Loucy (cell line): ENCODE results near the gene PLEKHA6.

ENCODE experiments used
- EZH2phosphoT487 ChIP-seq: fragments of 200-600 bp; IDR thresholded peaks from 2 replicates; pipeline ENCODE4 v1.6.1; 2018; ENCODE audit warnings: antibody characterized with exemption, mild to moderate bottlenecking, moderate library complexity, borderline replicate concordance
- TF ChIP-seq, protein P1 (sequence below): fragments of 200-600 bp; sonication (generic); conservative IDR thresholded peaks from 2 replicates; pipeline ENCODE4 v1.5.1; 2014; ENCODE audit warnings: mild to moderate bottlenecking, antibody characterized with exemption, low read length

DNA sequence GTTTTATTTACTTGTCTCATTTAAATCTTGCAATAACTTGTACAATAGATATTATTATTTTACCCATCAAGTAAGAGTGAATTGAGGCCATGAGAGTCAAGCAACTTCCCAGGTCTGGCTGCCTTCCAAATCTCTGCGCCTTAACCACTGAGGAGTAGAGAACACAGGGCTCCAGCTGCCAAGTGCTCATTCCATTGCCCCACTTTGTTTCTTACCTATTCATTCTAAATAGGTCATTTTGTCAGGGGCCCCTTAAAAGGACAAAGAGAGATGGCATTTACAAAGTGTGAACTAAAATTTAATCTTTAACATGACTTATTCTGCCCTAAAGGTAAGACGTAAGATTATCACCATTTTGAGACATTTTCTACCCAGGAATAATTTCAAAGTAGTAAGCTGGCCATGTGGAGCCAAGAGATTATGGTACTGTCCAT, 48.4 kb upstream of the PLEKHA6 start:
- TF ChIP-seq, protein P1, sequence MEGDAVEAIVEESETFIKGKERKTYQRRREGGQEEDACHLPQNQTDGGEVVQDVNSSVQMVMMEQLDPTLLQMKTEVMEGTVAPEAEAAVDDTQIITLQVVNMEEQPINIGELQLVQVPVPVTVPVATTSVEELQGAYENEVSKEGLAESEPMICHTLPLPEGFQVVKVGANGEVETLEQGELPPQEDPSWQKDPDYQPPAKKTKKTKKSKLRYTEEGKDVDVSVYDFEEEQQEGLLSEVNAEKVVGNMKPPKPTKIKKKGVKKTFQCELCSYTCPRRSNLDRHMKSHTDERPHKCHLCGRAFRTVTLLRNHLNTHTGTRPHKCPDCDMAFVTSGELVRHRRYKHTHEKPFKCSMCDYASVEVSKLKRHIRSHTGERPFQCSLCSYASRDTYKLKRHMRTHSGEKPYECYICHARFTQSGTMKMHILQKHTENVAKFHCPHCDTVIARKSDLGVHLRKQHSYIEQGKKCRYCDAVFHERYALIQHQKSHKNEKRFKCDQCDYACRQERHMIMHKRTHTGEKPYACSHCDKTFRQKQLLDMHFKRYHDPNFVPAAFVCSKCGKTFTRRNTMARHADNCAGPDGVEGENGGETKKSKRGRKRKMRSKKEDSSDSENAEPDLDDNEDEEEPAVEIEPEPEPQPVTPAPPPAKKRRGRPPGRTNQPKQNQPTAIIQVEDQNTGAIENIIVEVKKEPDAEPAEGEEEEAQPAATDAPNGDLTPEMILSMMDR: no peak
- no peak for TF ChIP-seq EZH2phosphoT487
